ENCODE measurements around the gene ITPK1. TPM values are rescaled to one million over a fixed set of nuclear protein-coding genes. Genes with fewer than 3 reads are reported as not detected.
"Not testable (repeated sequence)": the region's sequence is repeated elsewhere in the genome, so short reads cannot be mapped to it uniquely, and the experiment has no call there.

Gene ITPK1
- total RNA-seq, 1 experiment from 2014 or later: 25.9 TPM

DNA sequence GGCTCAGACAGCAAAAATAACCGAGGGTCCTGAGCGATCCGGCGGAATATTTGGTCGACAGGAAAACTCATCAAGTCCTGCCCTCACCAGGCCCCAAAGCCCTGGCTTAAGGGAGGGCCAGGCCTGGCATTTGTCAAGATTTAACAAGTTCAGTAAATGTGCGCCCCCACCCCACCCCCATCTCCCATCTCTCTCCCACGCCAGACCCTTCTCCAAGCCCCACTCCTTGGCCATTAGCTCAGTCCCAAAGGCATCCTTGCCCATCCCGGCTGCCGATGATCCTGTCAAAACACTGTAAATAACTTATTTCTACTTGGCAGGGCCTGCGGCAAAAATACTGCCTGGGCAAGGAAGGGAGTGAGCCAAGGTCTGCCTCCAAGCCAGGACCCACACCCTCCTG, 52.8 kb downstream of the ITPK1 start:
- intact Hi-C loops (cut with micrococcal nuclease; ENCODE audit: unreplicated experiment): no loop called here
- ChIA-PET CTCF (no interaction called here), POLR2A (no interaction called here)
- Histone ChIP-seq H3K4me3 (ENCODE audit: low read depth in 2 of 2, low read length in 2 of 2) (no peak overlapping the region), H3K27me3 (ENCODE audit: control insufficient read depth, insufficient read depth, low read length) (no peaks in the 10 kb centered on the region), H3K4me1 (ENCODE audit: control insufficient read depth, insufficient read depth, low read length) (peaks cover 6% of the 10 kb centered on the region), H3K36me3 (ENCODE audit: control insufficient read depth, insufficient read depth, low read length) (no peaks in the 10 kb centered on the region), H3K27ac (ENCODE audit: low read length) (no peak overlapping the region), H3K9me3 (ENCODE audit: control insufficient read depth, insufficient read depth, low read depth, low read length) (no peaks in the 10 kb centered on the region)
- TF ChIP-seq, protein P1, sequence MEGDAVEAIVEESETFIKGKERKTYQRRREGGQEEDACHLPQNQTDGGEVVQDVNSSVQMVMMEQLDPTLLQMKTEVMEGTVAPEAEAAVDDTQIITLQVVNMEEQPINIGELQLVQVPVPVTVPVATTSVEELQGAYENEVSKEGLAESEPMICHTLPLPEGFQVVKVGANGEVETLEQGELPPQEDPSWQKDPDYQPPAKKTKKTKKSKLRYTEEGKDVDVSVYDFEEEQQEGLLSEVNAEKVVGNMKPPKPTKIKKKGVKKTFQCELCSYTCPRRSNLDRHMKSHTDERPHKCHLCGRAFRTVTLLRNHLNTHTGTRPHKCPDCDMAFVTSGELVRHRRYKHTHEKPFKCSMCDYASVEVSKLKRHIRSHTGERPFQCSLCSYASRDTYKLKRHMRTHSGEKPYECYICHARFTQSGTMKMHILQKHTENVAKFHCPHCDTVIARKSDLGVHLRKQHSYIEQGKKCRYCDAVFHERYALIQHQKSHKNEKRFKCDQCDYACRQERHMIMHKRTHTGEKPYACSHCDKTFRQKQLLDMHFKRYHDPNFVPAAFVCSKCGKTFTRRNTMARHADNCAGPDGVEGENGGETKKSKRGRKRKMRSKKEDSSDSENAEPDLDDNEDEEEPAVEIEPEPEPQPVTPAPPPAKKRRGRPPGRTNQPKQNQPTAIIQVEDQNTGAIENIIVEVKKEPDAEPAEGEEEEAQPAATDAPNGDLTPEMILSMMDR (IDR thresholded peaks at IDR 0.05): no peak
- TF ChIP-seq TCF7L2 (IDR thresholded peaks at IDR 0.05; ENCODE audit: low read depth, low read length) (no peak), POLR2AphosphoS5 (IDR thresholded peaks at IDR 0.05; ENCODE audit: low read depth, low read length) (no peak), SIN3A (IDR thresholded peaks at IDR 0.05; ENCODE audit: borderline replicate concordance, insufficient read depth, low read depth, low read length) (no peak)
- TF ChIP-seq, protein P2, sequence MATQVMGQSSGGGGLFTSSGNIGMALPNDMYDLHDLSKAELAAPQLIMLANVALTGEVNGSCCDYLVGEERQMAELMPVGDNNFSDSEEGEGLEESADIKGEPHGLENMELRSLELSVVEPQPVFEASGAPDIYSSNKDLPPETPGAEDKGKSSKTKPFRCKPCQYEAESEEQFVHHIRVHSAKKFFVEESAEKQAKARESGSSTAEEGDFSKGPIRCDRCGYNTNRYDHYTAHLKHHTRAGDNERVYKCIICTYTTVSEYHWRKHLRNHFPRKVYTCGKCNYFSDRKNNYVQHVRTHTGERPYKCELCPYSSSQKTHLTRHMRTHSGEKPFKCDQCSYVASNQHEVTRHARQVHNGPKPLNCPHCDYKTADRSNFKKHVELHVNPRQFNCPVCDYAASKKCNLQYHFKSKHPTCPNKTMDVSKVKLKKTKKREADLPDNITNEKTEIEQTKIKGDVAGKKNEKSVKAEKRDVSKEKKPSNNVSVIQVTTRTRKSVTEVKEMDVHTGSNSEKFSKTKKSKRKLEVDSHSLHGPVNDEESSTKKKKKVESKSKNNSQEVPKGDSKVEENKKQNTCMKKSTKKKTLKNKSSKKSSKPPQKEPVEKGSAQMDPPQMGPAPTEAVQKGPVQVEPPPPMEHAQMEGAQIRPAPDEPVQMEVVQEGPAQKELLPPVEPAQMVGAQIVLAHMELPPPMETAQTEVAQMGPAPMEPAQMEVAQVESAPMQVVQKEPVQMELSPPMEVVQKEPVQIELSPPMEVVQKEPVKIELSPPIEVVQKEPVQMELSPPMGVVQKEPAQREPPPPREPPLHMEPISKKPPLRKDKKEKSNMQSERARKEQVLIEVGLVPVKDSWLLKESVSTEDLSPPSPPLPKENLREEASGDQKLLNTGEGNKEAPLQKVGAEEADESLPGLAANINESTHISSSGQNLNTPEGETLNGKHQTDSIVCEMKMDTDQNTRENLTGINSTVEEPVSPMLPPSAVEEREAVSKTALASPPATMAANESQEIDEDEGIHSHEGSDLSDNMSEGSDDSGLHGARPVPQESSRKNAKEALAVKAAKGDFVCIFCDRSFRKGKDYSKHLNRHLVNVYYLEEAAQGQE (IDR thresholded peaks at IDR 0.05; ENCODE audit: insufficient read depth in 1 of 2, low read depth in 2 of 2, low read length in 1 of 2): no peak
- in situ Hi-C loops (cut with HindIII; ENCODE audit: low pct_unique_long_range_greater_than_20kb, low sequenced_read_pairs): no loop called here
- ATAC-seq (no peak), DNase-seq (ENCODE audit: low read depth, low spot score) (no peak)
- no TSS peak for BruUV-seq (replicated peaks)

DNA sequence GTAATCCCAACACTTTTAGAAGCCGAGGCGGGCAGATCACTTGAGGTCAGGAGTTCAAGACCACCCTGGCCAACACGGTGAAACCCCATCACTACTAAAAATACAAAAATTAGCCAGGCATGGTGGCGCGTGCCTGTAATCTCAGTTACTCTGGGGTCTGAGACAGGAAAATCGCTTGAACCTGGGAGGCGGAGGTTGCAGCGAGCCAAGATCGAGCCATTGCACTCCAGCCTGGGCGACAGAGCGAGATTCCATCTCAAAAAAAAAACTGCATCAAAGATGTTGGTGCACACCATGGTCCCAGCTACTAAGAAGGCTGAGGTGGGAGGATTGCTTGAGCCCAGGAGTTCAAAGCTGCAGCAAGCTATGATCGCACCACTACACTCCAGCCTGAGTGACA, 53.7 kb downstream of the ITPK1 start:
- H3K36me3 ChIP-seq (ENCODE audit: control insufficient read depth, insufficient read depth, low read length); DNase-seq (ENCODE audit: low read depth, low spot score); H3K9me3 ChIP-seq (ENCODE audit: control insufficient read depth, insufficient read depth, low read depth, low read length); ATAC-seq; POLR2A ChIA-PET; H3K4me3 ChIP-seq (ENCODE audit: low read depth in 2 of 2, low read length in 2 of 2); intact Hi-C loops (cut with micrococcal nuclease; ENCODE audit: unreplicated experiment); in situ Hi-C loops (cut with HindIII; ENCODE audit: low pct_unique_long_range_greater_than_20kb, low sequenced_read_pairs); H3K4me1 ChIP-seq (ENCODE audit: control insufficient read depth, insufficient read depth, low read length); H3K27me3 ChIP-seq (ENCODE audit: control insufficient read depth, insufficient read depth, low read length); BruUV-seq (replicated peaks); H3K27ac ChIP-seq (ENCODE audit: low read length); CTCF ChIA-PET: not testable (repeated sequence)

DNA sequence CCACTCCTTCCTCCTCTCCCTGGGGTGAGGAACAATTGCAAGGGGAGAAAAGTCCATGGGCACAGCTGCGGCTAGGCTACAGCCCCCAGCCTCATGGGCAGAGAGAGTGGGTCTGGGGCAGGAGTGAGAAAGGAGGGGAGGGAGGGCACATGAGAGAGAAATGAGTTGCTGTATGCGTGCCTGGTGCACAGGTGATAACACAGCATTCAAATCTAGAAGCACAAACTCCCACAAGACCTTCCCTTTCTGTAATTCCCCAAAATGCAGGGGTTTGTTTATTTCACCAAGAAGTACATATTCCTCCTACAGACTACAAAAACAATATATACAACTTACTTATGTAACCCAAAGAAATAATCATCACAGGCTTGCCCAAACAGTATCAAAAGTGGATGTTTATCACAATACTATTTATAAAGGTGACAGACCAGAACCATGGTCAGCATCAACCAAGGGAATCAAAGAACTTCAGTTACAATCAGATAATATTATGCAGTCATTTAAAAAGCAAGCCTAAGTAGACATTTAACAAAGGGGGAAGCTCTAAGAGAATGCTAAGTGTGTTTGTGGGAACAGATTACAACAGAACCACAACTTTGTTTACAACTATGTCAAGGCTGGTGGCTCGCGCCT, 54.2 kb downstream of the ITPK1 start:
- H3K4me1 ChIP-seq (ENCODE audit: control insufficient read depth, insufficient read depth, low read length): peaks cover 9% of the 10 kb centered on the region
- DNase-seq (ENCODE audit: low read depth, low spot score) (no peak), ATAC-seq (no peak)
- CTCF ChIA-PET: no interaction called here
- no peaks in the 10 kb centered on the region for H3K9me3 ChIP-seq (ENCODE audit: control insufficient read depth, insufficient read depth, low read depth, low read length)
- in situ Hi-C loops (cut with HindIII; ENCODE audit: low pct_unique_long_range_greater_than_20kb, low sequenced_read_pairs) (no loop called here), intact Hi-C loops (cut with micrococcal nuclease; ENCODE audit: unreplicated experiment) (no loop called here)
- BruUV-seq (replicated peaks): no TSS peak
- H3K27me3 ChIP-seq (ENCODE audit: control insufficient read depth, insufficient read depth, low read length): no peaks in the 10 kb centered on the region
- no peaks in the 10 kb centered on the region for H3K36me3 ChIP-seq (ENCODE audit: control insufficient read depth, insufficient read depth, low read length)
- TF ChIP-seq, protein P2 (IDR thresholded peaks at IDR 0.05; ENCODE audit: insufficient read depth in 1 of 2, low read depth in 2 of 2, low read length in 1 of 2): no peak
- no peak for TF ChIP-seq POLR2AphosphoS5 (IDR thresholded peaks at IDR 0.05; ENCODE audit: low read depth, low read length)
- no peak for TF ChIP-seq TCF7L2 (IDR thresholded peaks at IDR 0.05; ENCODE audit: low read depth, low read length)
- TF ChIP-seq, protein P1 (IDR thresholded peaks at IDR 0.05): no peak
- TF ChIP-seq SIN3A (IDR thresholded peaks at IDR 0.05; ENCODE audit: borderline replicate concordance, insufficient read depth, low read depth, low read length): no peak
- no peak overlapping the region for H3K4me3 ChIP-seq (ENCODE audit: low read depth in 2 of 2, low read length in 2 of 2)
- no peak overlapping the region for H3K27ac ChIP-seq (ENCODE audit: low read length)
- POLR2A ChIA-PET: no interaction called here

All from Panc1 (cell line).